Inferior parietal cortex (tissue), 1 donor: ENCODE results near the gene LMTK3.
A peak's percentile ranks its signal among the peaks of the same experiment; 100 is the strongest.

Experiments used
- DNase-seq: peaks from one replicate; pipeline ENCODE4 v3.0.0-alpha.2; 2016; ENCODE audit errors: extremely low spot score

LMTK3 gene, protein sequence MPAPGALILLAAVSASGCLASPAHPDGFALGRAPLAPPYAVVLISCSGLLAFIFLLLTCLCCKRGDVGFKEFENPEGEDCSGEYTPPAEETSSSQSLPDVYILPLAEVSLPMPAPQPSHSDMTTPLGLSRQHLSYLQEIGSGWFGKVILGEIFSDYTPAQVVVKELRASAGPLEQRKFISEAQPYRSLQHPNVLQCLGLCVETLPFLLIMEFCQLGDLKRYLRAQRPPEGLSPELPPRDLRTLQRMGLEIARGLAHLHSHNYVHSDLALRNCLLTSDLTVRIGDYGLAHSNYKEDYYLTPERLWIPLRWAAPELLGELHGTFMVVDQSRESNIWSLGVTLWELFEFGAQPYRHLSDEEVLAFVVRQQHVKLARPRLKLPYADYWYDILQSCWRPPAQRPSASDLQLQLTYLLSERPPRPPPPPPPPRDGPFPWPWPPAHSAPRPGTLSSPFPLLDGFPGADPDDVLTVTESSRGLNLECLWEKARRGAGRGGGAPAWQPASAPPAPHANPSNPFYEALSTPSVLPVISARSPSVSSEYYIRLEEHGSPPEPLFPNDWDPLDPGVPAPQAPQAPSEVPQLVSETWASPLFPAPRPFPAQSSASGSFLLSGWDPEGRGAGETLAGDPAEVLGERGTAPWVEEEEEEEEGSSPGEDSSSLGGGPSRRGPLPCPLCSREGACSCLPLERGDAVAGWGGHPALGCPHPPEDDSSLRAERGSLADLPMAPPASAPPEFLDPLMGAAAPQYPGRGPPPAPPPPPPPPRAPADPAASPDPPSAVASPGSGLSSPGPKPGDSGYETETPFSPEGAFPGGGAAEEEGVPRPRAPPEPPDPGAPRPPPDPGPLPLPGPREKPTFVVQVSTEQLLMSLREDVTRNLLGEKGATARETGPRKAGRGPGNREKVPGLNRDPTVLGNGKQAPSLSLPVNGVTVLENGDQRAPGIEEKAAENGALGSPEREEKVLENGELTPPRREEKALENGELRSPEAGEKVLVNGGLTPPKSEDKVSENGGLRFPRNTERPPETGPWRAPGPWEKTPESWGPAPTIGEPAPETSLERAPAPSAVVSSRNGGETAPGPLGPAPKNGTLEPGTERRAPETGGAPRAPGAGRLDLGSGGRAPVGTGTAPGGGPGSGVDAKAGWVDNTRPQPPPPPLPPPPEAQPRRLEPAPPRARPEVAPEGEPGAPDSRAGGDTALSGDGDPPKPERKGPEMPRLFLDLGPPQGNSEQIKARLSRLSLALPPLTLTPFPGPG (N-terminal part only)

GRCh38 chr19:48511800-48512503, at the start of gene LMTK3:
Gene LMTK3, minus strand, starts transcription at chr19:48511835. Its CDS starts 259 bp downstream, at chr19:48511576.
- DNase-seq = peak; percentile 91

- no peak for DNase-seq
These were observed 49.8 kb upstream of the LMTK3 start for GRCh38 chr19:48561412-48561811.

DNA sequence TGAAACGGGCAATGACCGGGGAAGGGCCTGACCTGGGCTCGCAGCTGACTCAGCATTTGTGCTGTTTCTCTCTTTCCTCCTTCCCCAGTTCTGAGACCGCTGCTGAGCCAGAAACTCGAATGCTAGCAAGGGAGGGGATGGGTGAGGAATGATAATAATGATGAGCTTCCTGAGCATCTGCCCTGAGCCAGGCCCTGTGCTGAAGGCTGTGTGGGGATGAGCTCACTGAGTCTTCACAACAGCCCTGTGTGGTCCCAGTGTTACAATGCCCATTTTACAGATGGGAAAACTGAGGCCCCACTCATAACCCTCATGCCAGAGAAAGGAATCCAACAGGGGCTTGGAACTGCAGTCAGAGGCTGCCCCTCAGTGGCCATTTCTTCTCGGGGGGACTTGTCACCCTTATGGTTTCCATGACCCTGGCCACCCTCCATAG, 48.5 kb upstream of the LMTK3 start:
- no peak for DNase-seq

- no peak for DNase-seq
These were observed 46.5 kb upstream of the LMTK3 start for GRCh38 chr19:48558018-48558684.

GRCh38 chr19:48556825-48557224, 45.2 kb upstream of the LMTK3 start:
- no peak for DNase-seq

DNA sequence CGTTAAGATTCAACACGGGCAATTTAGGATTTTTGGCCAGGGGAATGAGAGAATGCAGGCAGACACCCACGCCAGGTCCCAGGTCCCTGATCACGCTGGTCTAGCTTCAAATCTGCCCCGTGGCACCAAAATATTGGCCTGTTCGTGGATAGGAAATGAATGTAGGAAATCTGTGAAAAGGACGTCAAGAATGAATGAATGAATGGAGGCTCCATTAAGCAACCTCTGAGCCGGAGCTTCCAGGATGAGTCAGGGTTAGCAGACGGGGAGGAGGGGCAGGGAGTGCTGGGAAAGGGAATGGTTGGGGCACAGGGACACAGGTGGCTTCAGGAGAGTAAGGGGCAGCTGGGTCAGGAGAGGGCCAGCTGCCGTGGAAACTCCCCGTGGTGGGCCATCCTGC, 44.5 kb upstream of the LMTK3 start:
- no peak for DNase-seq

DNA sequence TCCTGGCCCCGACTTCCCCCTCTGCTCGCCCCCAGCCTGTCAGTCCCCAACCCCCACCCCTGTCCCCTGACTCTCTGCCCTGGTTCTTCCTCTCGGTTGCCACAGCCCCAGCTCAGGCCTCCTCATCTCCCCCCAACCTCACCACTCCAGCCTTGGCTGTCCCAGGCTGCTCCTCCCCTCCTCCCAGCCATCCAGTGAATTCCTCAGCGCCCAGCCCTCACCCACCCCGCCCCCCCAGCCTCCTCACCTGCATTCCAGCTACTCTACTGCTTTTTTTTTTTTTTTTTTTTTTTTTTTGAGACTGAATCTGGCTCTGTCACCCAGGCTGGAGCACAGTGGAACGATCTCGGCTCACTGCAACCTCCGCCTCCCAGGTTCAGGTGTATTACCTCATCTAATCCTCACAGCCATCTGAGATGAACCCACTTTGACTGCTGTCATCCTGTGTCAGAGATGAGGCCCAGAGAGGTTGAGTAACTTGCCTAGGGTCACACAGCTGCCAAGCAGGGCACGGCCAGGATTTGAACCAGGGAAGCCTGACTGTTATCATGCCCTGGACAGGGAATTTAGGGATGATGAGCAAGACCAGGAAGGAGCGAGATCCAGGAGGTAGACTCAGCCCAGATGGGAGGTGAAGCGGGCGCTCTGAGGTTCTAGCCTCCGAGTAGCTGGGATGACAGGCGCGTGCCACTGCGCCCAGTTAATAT, 42.9 kb upstream of the LMTK3 start:
- DNase-seq = no peak

DNA sequence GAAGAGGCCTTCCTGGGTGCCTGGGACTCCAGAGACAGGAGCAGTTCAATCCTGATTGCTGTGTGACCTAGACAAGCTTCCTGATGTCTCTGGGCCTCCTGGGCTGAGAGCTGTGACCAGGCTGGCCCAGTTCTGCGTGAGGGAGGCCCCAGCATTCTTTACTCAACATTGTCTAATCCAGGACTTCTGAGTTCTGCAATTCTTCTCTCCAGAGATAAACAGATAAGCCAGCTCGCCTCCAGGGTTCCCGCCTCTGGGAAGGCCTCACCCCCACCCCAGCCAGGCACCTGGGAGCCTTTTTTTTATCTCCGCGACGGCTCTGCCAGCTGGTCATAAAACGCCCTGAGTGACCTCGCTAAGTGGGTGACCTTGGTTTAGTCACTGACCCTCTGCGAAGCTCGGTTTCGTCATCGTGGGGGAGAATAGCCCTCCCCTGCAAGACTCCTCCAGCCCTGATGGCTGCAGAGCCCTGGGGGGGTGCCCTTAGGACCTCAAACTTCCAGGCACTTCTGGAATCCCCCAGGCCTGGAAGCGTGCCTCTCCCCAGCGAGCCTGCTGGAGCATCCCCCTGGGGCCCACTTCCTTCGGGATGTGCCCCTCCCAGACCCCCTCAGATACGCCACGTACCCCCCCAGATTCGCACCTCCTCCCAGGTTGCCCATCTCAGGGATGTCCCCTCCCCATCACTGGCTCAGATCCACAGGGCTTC, 42.2 kb upstream of the LMTK3 start:
- DNase-seq = no peak

GRCh38 chr19:48552406-48553322, 41.0 kb upstream of the LMTK3 start:
- DNase-seq = no peak

DNA sequence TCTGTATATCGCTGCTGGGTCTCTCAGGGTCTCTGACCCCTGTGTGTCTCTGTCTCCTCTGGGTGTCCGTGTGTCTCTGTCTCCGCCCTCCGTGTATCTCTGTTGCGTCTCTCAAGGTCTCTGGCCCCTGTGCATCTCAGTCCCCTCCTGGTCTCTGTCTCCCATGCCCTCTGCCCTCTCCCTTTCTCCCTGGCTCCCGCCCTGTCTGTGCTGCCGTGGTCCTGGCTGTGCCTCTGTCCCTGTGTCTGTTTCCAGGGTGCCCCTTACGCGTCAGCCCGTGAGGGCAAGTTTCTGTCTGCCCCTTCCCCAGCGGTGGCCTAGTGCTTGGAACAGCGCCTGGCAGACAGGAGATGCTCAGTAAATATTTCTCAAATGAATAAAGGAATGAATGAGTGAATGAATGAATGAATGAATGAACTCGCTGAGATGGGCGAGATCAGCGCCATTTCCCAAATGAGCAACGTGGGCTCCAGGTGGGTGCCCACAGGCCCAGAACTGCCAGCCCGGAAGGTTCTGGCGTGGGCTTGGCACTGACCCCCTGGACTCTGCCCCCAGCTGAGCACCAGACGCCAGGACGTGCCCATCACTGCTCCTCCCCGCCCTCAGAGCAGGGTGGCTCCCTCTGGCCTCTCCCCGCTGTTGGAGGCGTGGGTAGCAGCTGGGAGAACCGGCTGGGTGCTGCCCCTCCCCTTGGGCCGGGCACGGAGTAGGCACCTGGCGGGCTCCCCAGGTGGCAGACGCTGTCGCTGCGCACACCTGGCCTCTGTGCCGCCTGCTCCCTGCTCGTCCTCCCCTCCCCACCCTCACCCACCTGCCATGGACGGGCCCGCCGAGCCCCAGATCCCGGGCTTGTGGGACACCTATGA, 40.0 kb upstream of the LMTK3 start, which contains the start of gene SULT2B1:
Gene SULT2B1 (plus strand): TSS at position 736 of the 866 bp plus-strand sequence. CDS start 81 bp downstream, at position 817.
- no peak for DNase-seq

- DNase-seq = no peak
These were observed 37.7 kb upstream of the LMTK3 start for GRCh38 chr19:48549380-48549779.

DNA sequence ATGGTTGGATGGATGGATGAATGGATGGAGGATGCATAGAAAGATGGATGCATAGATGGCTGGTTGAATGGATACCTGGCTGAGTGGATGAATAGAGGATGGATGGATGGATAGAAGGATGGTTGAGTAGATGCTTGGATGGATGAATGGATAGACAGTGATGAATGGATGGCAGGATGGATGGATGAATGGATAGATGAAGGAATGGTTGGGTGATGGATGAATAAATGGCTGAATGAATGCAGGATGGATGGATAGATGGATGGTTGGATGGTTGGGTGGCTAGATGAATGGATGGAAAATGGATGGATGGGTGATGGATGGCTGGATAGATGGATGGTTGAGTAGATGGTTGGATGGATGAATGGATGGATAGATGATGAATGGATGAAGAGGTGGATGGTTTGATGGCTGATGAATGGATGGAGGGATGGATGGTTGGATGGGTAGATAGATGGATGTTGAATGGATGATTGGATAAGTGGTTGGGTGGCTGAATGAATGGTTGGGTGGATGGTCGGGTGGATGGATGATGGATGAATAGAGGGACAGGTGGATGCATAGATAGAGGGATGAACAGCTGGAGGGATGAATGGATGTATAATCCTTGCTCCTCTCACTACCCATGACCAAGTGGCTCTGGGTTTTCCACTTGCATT, 36.7 kb upstream of the LMTK3 start:
- no peak for DNase-seq

- DNase-seq = no peak
These were observed 36.1 kb upstream of the LMTK3 start for GRCh38 chr19:48547722-48548121.

GRCh38 chr19:48544856-48545750, 33.5 kb upstream of the LMTK3 start:
- no peak for DNase-seq

DNA sequence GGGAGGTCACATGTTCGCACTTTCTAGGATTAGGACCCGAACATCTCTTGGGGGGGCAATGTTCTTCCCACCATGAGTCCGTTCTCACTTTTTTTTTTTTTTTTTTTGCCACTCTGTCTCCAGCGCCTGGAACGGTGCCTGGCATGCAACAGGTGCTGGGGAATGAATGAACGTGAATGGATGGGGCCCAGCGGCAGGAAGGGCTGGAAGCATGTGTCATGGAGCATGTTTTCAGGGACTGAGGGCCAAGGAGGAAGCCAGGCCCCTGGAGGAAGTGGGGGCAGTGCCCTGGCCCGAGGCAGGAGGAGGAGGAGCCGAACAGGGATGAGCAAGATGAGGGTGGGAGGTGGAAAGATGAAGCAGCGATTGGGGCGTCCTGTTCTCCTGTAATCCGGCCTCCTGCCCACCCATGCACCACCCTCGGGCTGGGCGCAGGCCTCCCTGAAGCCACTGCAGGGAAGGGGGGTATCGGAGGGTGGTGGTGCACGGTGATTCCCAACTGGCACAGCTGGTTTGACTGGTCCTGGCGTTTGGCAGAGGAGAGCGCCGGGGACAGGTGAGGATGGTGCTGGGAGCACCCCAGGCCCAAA, 31.6 kb upstream of the LMTK3 start:
- DNase-seq = no peak
